ENCODE measurements around the gene PPP1R12B.
"Not testable (repeated sequence)": the region's sequence is repeated elsewhere in the genome, so short reads cannot be mapped to it uniquely, and the experiment has no call there.

PPP1R12B gene

DNA sequence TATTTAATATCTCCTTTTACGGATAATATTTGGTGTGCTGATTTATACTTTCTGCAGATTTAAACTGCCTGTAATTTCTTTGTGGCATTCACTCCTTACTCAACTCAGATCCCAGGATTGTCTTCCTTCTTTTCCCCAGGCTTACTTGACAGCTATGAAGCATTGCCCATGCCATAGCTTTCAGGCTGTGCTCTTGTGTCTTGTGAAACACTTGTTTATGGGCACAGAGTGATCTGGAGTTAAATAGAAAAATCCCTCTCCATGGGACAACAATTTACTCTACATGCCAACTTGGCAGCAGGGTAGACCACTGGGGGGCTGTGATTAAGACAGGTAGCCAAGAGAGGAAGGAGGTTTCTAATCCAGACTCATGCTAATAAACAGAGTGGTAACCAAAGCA is 57.4 kb downstream of the PPP1R12B start:
- H3K4me3 ChIP-seq, result no peak overlapping the region
- H3K27me3 ChIP-seq, result no peaks in the 10 kb centered on the region
- no peak overlapping the region for H3K27ac ChIP-seq
- DNase-seq, result no peak
- no peaks in the 10 kb centered on the region for H3K36me3 ChIP-seq
- peaks cover 0 to 15% (median 6%) of the 10 kb centered on the region in 4 donors for H3K4me1 ChIP-seq
- TF ChIP-seq CTCF (IDR thresholded peaks at IDR 0.05), result no peak
- H3K9me3 ChIP-seq, result no peaks in the 10 kb centered on the region
- intact Hi-C loops (cut with DNase I; ENCODE audit: low total_unique reads), result no loop called here

DNA sequence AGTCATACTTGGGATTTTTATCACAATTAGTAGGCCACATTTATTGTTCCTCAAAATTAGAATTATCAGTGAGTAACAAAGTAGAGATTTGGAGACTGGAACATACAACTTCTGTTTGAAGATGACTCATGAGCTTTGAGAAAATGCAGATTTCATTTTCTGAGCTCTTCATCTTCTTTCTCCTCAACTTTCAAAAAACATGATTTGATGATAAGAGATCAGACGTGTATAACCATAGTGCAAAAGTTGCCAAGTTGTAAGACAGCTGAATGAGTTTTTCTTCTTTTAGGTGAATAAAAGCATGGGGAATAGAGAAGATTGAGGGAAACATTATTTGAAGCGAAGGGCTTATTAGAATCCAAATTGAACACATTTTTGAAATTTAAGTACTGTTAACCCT is 58.4 kb downstream of the PPP1R12B start:
- not testable (repeated sequence) for H3K4me3 ChIP-seq, DNase-seq
- peaks cover 0 to 20% (median 14%) of the 10 kb centered on the region in 4 donors for H3K4me1 ChIP-seq

GRCh38 chr1:202407378-202407777 is 58.9 kb downstream of the PPP1R12B start:
- H3K36me3 ChIP-seq, H3K27ac ChIP-seq: not testable (repeated sequence)

More for the DNA sequence above, 58.4 kb downstream of the PPP1R12B start:
- H3K27ac ChIP-seq; H3K27me3 ChIP-seq; intact Hi-C loops (cut with DNase I; ENCODE audit: low total_unique reads); H3K36me3 ChIP-seq; H3K9me3 ChIP-seq: not testable (repeated sequence)

GRCh38 chr1:202410251-202410650 is 61.8 kb downstream of the PPP1R12B start:
- H3K9me3 ChIP-seq; H3K4me3 ChIP-seq; H3K36me3 ChIP-seq; H3K27me3 ChIP-seq; intact Hi-C loops (cut with DNase I; ENCODE audit: low total_unique reads); H3K27ac ChIP-seq; DNase-seq: not testable (repeated sequence)
- peaks cover 0 to 27% (median 14%) of the 10 kb centered on the region in 4 donors for H3K4me1 ChIP-seq

More at GRCh38 chr1:202407378-202407777, 58.9 kb downstream of the PPP1R12B start:
- H3K4me3 ChIP-seq; intact Hi-C loops (cut with DNase I; ENCODE audit: low total_unique reads); H3K27me3 ChIP-seq; DNase-seq; H3K9me3 ChIP-seq: not testable (repeated sequence)
- peaks cover 0 to 23% (median 14%) of the 10 kb centered on the region in 4 donors for H3K4me1 ChIP-seq

DNA sequence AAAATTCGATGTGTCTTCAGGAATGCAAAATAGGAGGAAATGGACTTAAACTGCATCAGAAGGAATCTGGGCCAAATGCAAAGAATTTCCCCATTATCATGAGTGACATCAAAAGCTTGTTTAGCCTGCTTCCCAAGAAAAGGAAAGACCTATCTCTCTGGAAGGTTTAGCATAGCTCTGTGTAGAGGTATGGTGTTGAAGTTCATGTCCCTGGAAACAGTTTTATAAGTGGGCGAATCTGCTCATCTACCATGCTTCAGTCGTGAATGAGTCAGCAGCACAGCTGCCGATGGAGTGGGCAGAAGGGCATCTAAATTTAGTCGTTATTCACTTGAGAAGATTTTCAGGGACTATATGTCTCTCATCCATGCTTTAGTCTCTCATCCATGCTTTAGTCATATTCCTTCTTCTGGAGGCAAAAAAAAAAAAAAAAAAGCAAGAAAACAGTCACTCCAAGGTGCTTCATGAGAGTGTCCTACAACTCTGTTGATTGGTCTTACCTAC is 62.4 kb downstream of the PPP1R12B start:
- H3K9me3 ChIP-seq; H3K27ac ChIP-seq; DNase-seq; H3K27me3 ChIP-seq; intact Hi-C loops (cut with DNase I; ENCODE audit: low total_unique reads); H3K36me3 ChIP-seq; H3K4me3 ChIP-seq: not testable (repeated sequence)
- H3K4me1 ChIP-seq, result peaks cover 0 to 27% (median 14%) of the 10 kb centered on the region in 4 donors

GRCh38 chr1:202411422-202411821 is 62.9 kb downstream of the PPP1R12B start:
- H3K4me1 ChIP-seq, result peaks cover 0 to 27% (median 14%) of the 10 kb centered on the region in 4 donors
- no peak for DNase-seq
- H3K36me3 ChIP-seq, result no peaks in the 10 kb centered on the region
- no peaks in the 10 kb centered on the region for H3K27me3 ChIP-seq
- no peak overlapping the region for H3K4me3 ChIP-seq
- intact Hi-C loops (cut with DNase I; ENCODE audit: low total_unique reads), result no loop called here
- no peak for TF ChIP-seq CTCF (IDR thresholded peaks at IDR 0.05)
- no peaks in the 10 kb centered on the region for H3K9me3 ChIP-seq
- no peak overlapping the region for H3K27ac ChIP-seq

DNA sequence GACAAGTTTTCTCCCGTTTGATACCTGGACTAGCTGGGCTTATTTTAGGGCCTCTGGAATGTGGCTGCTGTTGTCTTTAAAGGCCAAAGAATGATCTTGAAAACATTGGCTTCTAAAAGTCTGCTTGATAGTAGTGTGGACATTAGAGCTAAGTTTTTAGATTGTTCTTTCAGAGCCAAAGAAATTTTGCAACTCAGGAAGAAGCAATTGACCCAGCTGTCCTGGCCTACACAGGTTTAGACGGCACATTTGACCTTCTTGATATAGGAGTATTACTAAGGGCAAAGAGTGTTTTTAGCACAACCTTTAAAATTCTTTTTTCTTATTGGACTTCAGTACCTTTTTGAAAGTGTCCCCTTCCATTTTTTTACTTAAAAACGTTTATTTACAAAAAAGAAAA is 63.9 kb downstream of the PPP1R12B start:
- H3K9me3 ChIP-seq; intact Hi-C loops (cut with DNase I; ENCODE audit: low total_unique reads): not testable (repeated sequence)

GRCh38 chr1:202416641-202417040 is 68.1 kb downstream of the PPP1R12B start:
- Histone ChIP-seq H3K27me3 (no peaks in the 10 kb centered on the region), H3K4me3 (no peak overlapping the region), H3K4me1 (peaks cover 0 to 11% (median under 1%) of the 10 kb centered on the region in 4 donors), H3K9me3 (no peaks in the 10 kb centered on the region), H3K36me3 (no peaks in the 10 kb centered on the region), H3K27ac (no peak overlapping the region)
- TF ChIP-seq CTCF (IDR thresholded peaks at IDR 0.05), result no peak
- DNase-seq, result no peak
- intact Hi-C loops (cut with DNase I; ENCODE audit: low total_unique reads), result no loop called here

More for the DNA sequence above, 63.9 kb downstream of the PPP1R12B start:
- not testable (repeated sequence) for H3K36me3 ChIP-seq, DNase-seq, H3K27me3 ChIP-seq, H3K27ac ChIP-seq, H3K4me3 ChIP-seq
- peaks cover 0 to 27% (median 13%) of the 10 kb centered on the region in 4 donors for H3K4me1 ChIP-seq

DNA sequence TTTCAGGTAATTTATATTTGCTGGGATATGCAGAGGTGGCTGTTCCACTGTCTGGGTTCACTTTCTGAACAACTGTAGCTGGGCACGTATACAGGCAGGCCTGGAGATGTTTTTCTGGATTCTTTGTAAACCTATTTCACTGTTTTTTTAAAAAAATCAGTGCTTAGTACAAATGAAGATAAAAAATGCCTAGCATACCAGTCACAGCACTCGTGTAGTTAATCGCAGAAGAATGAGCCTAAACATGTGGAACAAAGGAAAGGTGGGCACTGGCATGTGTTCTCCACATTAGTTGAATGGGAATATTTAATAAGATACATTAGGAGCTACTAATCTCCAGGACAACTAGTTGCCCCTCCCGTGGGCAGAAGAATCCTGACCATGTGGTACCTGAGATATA is 68.6 kb downstream of the PPP1R12B start:
- H3K27me3 ChIP-seq; H3K27ac ChIP-seq; H3K4me3 ChIP-seq; DNase-seq; H3K4me1 ChIP-seq; H3K9me3 ChIP-seq; H3K36me3 ChIP-seq; intact Hi-C loops (cut with DNase I; ENCODE audit: low total_unique reads): not testable (repeated sequence)

DNA sequence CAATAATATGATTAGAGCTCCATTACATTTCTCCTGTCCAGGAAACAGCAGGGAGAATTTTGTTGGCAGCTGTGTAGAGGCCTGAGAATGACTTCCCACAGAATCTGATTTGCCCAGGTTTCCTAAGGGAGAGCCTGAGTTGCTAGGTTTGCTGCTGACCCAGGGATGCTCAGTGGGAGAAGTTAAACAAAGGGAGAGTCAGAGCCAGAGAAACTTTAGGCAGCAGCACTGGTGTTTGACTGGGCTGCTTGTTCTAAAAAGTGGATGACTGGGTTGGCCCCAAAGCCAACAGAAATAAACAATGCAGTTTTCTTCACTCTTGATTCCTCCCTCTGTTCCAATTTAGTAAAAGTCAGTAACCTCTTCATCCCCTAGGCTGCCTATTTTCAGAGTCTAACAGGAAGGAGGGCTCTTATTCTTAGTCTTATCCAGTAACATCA is 69.3 kb downstream of the PPP1R12B start:
- H3K4me3 ChIP-seq; H3K36me3 ChIP-seq; H3K27ac ChIP-seq; H3K27me3 ChIP-seq; H3K4me1 ChIP-seq; H3K9me3 ChIP-seq; intact Hi-C loops (cut with DNase I; ENCODE audit: low total_unique reads); DNase-seq: not testable (repeated sequence)

- H3K4me3 ChIP-seq; H3K4me1 ChIP-seq; H3K36me3 ChIP-seq; intact Hi-C loops (cut with DNase I; ENCODE audit: low total_unique reads); H3K9me3 ChIP-seq; H3K27ac ChIP-seq; H3K27me3 ChIP-seq; DNase-seq: not testable (repeated sequence)
These were observed 71.2 kb downstream of the PPP1R12B start for GRCh38 chr1:202419731-202420130.

Data from tibial artery (tissue), 4 donors.